ENCODE results near the gene TRIM41.
"Not testable (repeated sequence)": the region's sequence is repeated elsewhere in the genome, so short reads cannot be mapped to it uniquely, and the experiment has no call there.

Gene TRIM41

DNA sequence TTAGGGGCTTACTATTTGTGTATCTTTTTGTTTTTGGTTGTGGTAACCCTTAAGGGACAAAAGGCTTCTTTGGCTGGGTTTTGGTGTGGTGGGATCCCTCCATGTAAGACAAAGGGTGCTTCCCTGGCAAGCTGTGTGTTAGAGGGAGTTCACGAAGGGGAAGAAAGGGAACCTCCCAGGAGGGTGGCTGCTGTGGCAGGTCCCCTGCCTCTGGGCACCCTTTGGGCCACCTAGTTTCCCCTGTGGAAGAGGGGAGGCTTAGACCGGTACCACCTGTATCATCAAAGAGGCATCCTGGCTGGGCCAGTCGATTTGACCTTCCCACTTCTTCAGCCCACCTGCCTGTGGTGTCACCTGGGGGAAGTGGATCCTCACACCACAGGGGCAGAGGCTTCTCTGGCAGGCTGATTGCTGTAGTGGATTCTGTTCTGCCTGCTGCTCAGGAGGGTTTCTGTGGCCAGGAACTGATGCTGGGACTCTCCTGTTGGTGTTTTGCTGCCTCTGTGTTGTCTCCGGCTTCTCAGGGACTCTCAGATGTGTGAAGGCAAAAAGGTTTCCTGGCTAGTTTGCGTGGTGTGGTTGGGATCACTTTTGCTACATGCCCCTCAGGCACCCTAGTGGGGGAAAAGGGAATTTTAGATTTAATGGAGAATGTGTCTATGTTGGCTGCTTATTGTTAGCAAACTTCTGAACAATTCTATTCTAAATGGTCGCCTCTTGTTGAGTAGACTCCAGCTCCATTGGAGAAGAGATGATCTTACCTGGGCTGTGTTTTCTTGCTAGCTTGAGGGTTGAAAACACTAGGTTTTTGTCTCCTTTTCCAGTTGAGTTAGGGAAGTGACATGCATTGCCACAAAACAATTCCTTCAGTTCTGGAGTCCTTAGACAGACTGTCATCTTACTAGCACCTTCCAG lies 61.0 kb downstream of the TRIM41 start:
- DNase-seq (ENCODE audit: low read depth, low spot score) = not testable (repeated sequence)

Data from brain pericyte (primary cell).